Epithelial cell of umbilical artery (primary cell): ENCODE results near the gene PCDHGA3. TPM values are rescaled to one million over a fixed set of nuclear protein-coding genes. Genes with fewer than 3 reads are reported as not detected.

Source experiments
- total RNA-seq: library from RNA; depleted of rRNA; stranded (reverse); fragments of >200 nt; gene quantifications from 2 replicates; pipeline ENCODE4 v1.2.3, GENCODE V29; 2014

Gene PCDHGA3
- total RNA-seq: 0.15 and 0.32 TPM in 2 replicates

GRCh38 chr5:141343242-141343952, at the start of gene PCDHGA3:
PCDHGA3 (plus strand) TSS chr5:141343829; CDS start chr5:141344034, 205 bp downstream.

GRCh38 chr5:141303756-141304155, 39.9 kb upstream of the PCDHGA3 start, which contains the start of gene SLC25A2:
SLC25A2 (minus strand) TSS chr5:141304049; CDS start chr5:141303865, 184 bp downstream.

GRCh38 chr5:141320225-141321169, 23.1 kb upstream of the PCDHGA3 start, which contains the start of gene TAF7:
TAF7 (minus strand) TSS chr5:141320784; CDS start chr5:141320044, 740 bp downstream.

GRCh38 chr5:141330299-141331080, 13.1 kb upstream of the PCDHGA3 start, which contains the start of gene PCDHGA1:
PCDHGA1 (plus strand) TSS chr5:141330514.

GRCh38 chr5:141338538-141339306, 4.9 kb upstream of the PCDHGA3 start, which contains the start of gene PCDHGA2:
PCDHGA2 (plus strand) TSS chr5:141338760.

GRCh38 chr5:141349917-141350619, 6.4 kb downstream of the PCDHGA3 start, which contains the start of gene PCDHGB1:
PCDHGB1 (plus strand) TSS chr5:141350099; CDS start chr5:141350261, 162 bp downstream.

GRCh38 chr5:141354900-141355469, 11.4 kb downstream of the PCDHGA3 start, which contains the start of gene PCDHGA4:
PCDHGA4 (plus strand) TSS chr5:141355021; CDS start chr5:141355108, 87 bp downstream.

GRCh38 chr5:141359790-141360426, 16.3 kb downstream of the PCDHGA3 start, which contains the start of gene PCDHGB2:
PCDHGB2 (plus strand) TSS chr5:141359994; CDS start chr5:141360136, 142 bp downstream.

GRCh38 chr5:141363952-141364660, 20.5 kb downstream of the PCDHGA3 start, which contains the start of gene PCDHGA5:
PCDHGA5 (plus strand) TSS chr5:141364162; CDS start chr5:141364331, 169 bp downstream.

GRCh38 chr5:141369994-141370848, 26.6 kb downstream of the PCDHGA3 start, which contains the start of gene PCDHGB3:
PCDHGB3 (plus strand) TSS chr5:141370242; CDS start chr5:141370395, 153 bp downstream.

GRCh38 chr5:141373673-141374317, 30.2 kb downstream of the PCDHGA3 start, which contains the start of gene PCDHGA6:
PCDHGA6 (plus strand) TSS chr5:141373891; CDS start chr5:141374084, 193 bp downstream.

GRCh38 chr5:141382469-141383294, 39.1 kb downstream of the PCDHGA3 start, which contains the start of gene PCDHGA7:
PCDHGA7 (plus strand) TSS chr5:141382742; CDS start chr5:141382900, 158 bp downstream.

GRCh38 chr5:141387557-141388311, 44.1 kb downstream of the PCDHGA3 start, which contains the start of gene PCDHGB4:
PCDHGB4 (plus strand) TSS chr5:141387698; CDS start chr5:141387885, 187 bp downstream.

GRCh38 chr5:141392429-141393198, 49.0 kb downstream of the PCDHGA3 start, which contains the start of gene PCDHGA8:
PCDHGA8 (plus strand) TSS chr5:141392633; CDS start chr5:141392814, 181 bp downstream.

